ENCODE measurements around the gene P2RY2. TPM values are rescaled to one million over a fixed set of nuclear protein-coding genes. Genes with fewer than 3 reads are reported as not detected.

P2RY2 gene
- polyA plus RNA-seq, 1 experiment, result not detected

GRCh38 chr11:73245461-73245860 is 27.4 kb downstream of the P2RY2 start:
- H3K4me3 ChIP-seq (ENCODE audit: low read depth, low read length), result no peak overlapping the region
- ChIA-PET POLR2A (no interaction called here), CTCF (interaction anchor here (0.6 to 1.9 kb wide), 6 partner anchors 44 to 578 kb away, joined by 3 to 5 read pairs (median 4); no protein-coding TSS in a partner anchor)
- no peak overlapping the region for H3K27ac ChIP-seq (ENCODE audit: low read depth, low read length)
- no peak for TF ChIP-seq CTCF (IDR thresholded peaks at IDR 0.05; ENCODE audit: low read depth, low read length)
- no peaks in the 10 kb centered on the region for H3K27me3 ChIP-seq (ENCODE audit: control insufficient read depth, insufficient read depth, low read length)
- no peaks in the 10 kb centered on the region for H3K9me3 ChIP-seq (ENCODE audit: control insufficient read depth, insufficient read depth, low read length)
- no peak for DNase-seq (ENCODE audit: low read depth, low spot score)

GRCh38 chr11:73246303-73246702 is 28.2 kb downstream of the P2RY2 start:
- TF ChIP-seq CTCF (IDR thresholded peaks at IDR 0.05; ENCODE audit: low read depth, low read length), result no peak
- DNase-seq (ENCODE audit: low read depth, low spot score), result no peak
- ChIA-PET CTCF (interaction anchor here (0.5 to 1.0 kb wide), 3 partner anchors 27 to 49 kb away, joined by 3 read pairs; no protein-coding TSS in a partner anchor), POLR2A (no interaction called here)
- no peak overlapping the region for H3K4me3 ChIP-seq (ENCODE audit: low read depth, low read length)
- no peak overlapping the region for H3K27ac ChIP-seq (ENCODE audit: low read depth, low read length)
- H3K27me3 ChIP-seq (ENCODE audit: control insufficient read depth, insufficient read depth, low read length), result no peaks in the 10 kb centered on the region
- no peaks in the 10 kb centered on the region for H3K9me3 ChIP-seq (ENCODE audit: control insufficient read depth, insufficient read depth, low read length)

- no peak for TF ChIP-seq CTCF (IDR thresholded peaks at IDR 0.05; ENCODE audit: low read depth, low read length)
- ChIA-PET CTCF (interaction anchor here (1.6 kb wide), 1 partner anchor 41 kb away, joined by 5 read pairs; no protein-coding TSS in a partner anchor), POLR2A (no interaction called here)
- Histone ChIP-seq H3K9me3 (ENCODE audit: control insufficient read depth, insufficient read depth, low read length) (no peaks in the 10 kb centered on the region), H3K27me3 (ENCODE audit: control insufficient read depth, insufficient read depth, low read length) (no peaks in the 10 kb centered on the region), H3K27ac (ENCODE audit: low read depth, low read length) (no peak overlapping the region), H3K4me3 (ENCODE audit: low read depth, low read length) (no peak overlapping the region)
- DNase-seq (ENCODE audit: low read depth, low spot score), result no peak
Measured at GRCh38 chr11:73248526-73249185, 30.6 kb downstream of the P2RY2 start.

- Histone ChIP-seq H3K27me3 (ENCODE audit: control insufficient read depth, insufficient read depth, low read length) (no peaks in the 10 kb centered on the region), H3K9me3 (ENCODE audit: control insufficient read depth, insufficient read depth, low read length) (no peaks in the 10 kb centered on the region), H3K4me3 (ENCODE audit: low read depth, low read length) (no peak overlapping the region), H3K27ac (ENCODE audit: low read depth, low read length) (no peak overlapping the region)
- TF ChIP-seq CTCF (IDR thresholded peaks at IDR 0.05; ENCODE audit: low read depth, low read length), result no peak
- ChIA-PET CTCF (interaction anchor here (1.6 kb wide), 1 partner anchor 40 kb away, joined by 5 read pairs; no protein-coding TSS in a partner anchor), POLR2A (no interaction called here)
- DNase-seq (ENCODE audit: low read depth, low spot score), result no peak
Measured at GRCh38 chr11:73249304-73249703, 31.2 kb downstream of the P2RY2 start.

GRCh38 chr11:73249853-73250783 is 32.0 kb downstream of the P2RY2 start:
- ChIA-PET CTCF (no interaction called here), POLR2A (no interaction called here)
- TF ChIP-seq CTCF (IDR thresholded peaks at IDR 0.05; ENCODE audit: low read depth, low read length), result no peak
- no peak for DNase-seq (ENCODE audit: low read depth, low spot score)
- Histone ChIP-seq H3K27me3 (ENCODE audit: control insufficient read depth, insufficient read depth, low read length) (no peaks in the 10 kb centered on the region), H3K27ac (ENCODE audit: low read depth, low read length) (no peak overlapping the region), H3K9me3 (ENCODE audit: control insufficient read depth, insufficient read depth, low read length) (no peaks in the 10 kb centered on the region), H3K4me3 (ENCODE audit: low read depth, low read length) (no peak overlapping the region)
